ENCODE measurements around the gene CLDN6.

CLDN6 gene

GRCh38 chr16:2974319-2975056 lies 43.5 kb downstream of the CLDN6 start:
- in situ Hi-C loops (cut with MboI; ENCODE audit: low sequenced_read_pairs), result no loop called here

- in situ Hi-C loops (cut with MboI; ENCODE audit: low sequenced_read_pairs), result no loop called here
Observed at GRCh38 chr16:2973605-2974318, 44.2 kb downstream of the CLDN6 start.

- in situ Hi-C loops (cut with MboI; ENCODE audit: low sequenced_read_pairs), result no loop called here
Observed at GRCh38 chr16:2973093-2973492, 44.9 kb downstream of the CLDN6 start.

GRCh38 chr16:2971985-2972784 lies 45.8 kb downstream of the CLDN6 start:
- in situ Hi-C loops (cut with MboI; ENCODE audit: low sequenced_read_pairs), result no loop called here

- in situ Hi-C loops (cut with MboI; ENCODE audit: low sequenced_read_pairs), result no loop called here
Observed at GRCh38 chr16:2971134-2971984, 46.6 kb downstream of the CLDN6 start.

GRCh38 chr16:2970563-2970962 lies 47.4 kb downstream of the CLDN6 start:
- in situ Hi-C loops (cut with MboI; ENCODE audit: low sequenced_read_pairs), result no loop called here

GRCh38 chr16:2969545-2970521 lies 48.1 kb downstream of the CLDN6 start:
- in situ Hi-C loops (cut with MboI; ENCODE audit: low sequenced_read_pairs), result no loop called here

GRCh38 chr16:2968738-2969544 lies 49.0 kb downstream of the CLDN6 start, which contains the start of gene PAQR4:
TSS of gene PAQR4 (plus strand) at chr16:2969348. CDS start at chr16:2969675, 327 bp downstream.
- in situ Hi-C loops (cut with MboI; ENCODE audit: low sequenced_read_pairs), result no loop called here

- in situ Hi-C loops (cut with MboI; ENCODE audit: low sequenced_read_pairs), result no loop called here
Observed at GRCh38 chr16:2968368-2968737, 49.6 kb downstream of the CLDN6 start.

- in situ Hi-C loops (cut with MboI; ENCODE audit: low sequenced_read_pairs), result no loop called here
Observed at GRCh38 chr16:2967721-2968161, 50.2 kb downstream of the CLDN6 start.

GRCh38 chr16:2967211-2967631 lies 50.8 kb downstream of the CLDN6 start:
- in situ Hi-C loops (cut with MboI; ENCODE audit: low sequenced_read_pairs), result no loop called here

GRCh38 chr16:2966808-2967191 lies 51.2 kb downstream of the CLDN6 start:
- in situ Hi-C loops (cut with MboI; ENCODE audit: low sequenced_read_pairs), result no loop called here

- in situ Hi-C loops (cut with MboI; ENCODE audit: low sequenced_read_pairs), result no loop called here
Observed at GRCh38 chr16:2966043-2966807, 51.8 kb downstream of the CLDN6 start.

Measured in HL-60/S4 treated with retinoic acid at 250 ng/mL for 4 days and 3 days (cell line).